Left lung (tissue), 10 donors: ENCODE data around the gene MRPL14. TPM values are rescaled to one million over a fixed set of nuclear protein-coding genes. Genes with fewer than 3 reads are reported as not detected.

Source experiments
- ATAC-seq: fragments of 200-7000 bp; cut with Tn5 transposase; one replicate; pipeline ENCODE4 v1.9.1; 2020; ENCODE audit warnings: moderate library complexity
- DNase-seq, 4 donors: peaks; one replicate each; pipeline ENCODE4 v3.0.0-alpha.2; 2013 to 2020
- H3K27ac ChIP-seq, 2 donors: fragments of 200-600 bp; sonication (generic) in 1 of 2; one replicate each; pipeline versions ENCODE4 v1.5.0 to v1.8.0; 2020 to 2021
- H3K27me3 ChIP-seq, 2 donors: fragments of 200-600 bp; sonication (generic) in 1 of 2; one replicate each; pipeline versions ENCODE4 v1.5.0 to v1.8.0; 2020 to 2021
- H3K36me3 ChIP-seq, 2 donors: fragments of 200-600 bp; sonication (generic) in 1 of 2; one replicate each; pipeline versions ENCODE4 v1.5.0 to v1.8.0; 2020 to 2021
- H3K4me1 ChIP-seq, 2 donors: fragments of 200-600 bp; one replicate each; pipeline ENCODE4 v1.8.0; 2021
- H3K4me3 ChIP-seq, 2 donors: fragments of 200-600 bp; sonication (generic) in 1 of 2; one replicate each; pipeline versions ENCODE4 v1.5.0 to v1.8.0; 2020 to 2021; ENCODE audit warnings: mild to moderate bottlenecking in 1 of 2
- H3K9me3 ChIP-seq, 2 donors: fragments of 200-600 bp; sonication (generic) in 1 of 2; one replicate each; pipeline versions ENCODE4 v1.5.0 to v1.8.0; 2020 to 2021
- CTCF ChIP-seq, 2 donors: fragments of 200-600 bp; sonication (generic) in 1 of 2; IDR thresholded peaks; one replicate each; pipeline versions ENCODE4 v1.5.0 to v1.8.0; 2021; ENCODE audit warnings: antibody characterized with exemption in 2 of 2
- intact Hi-C, 2 donors: fragments of 100-400 bp; cut with DNase I; formaldehyde crosslinking; loops; one replicate each; pipeline versions ENCODE4 v1.11.2 to v1.14.2; 2022
- polyA plus RNA-seq, 6 donors: library from polyadenylated mRNA; unstranded; fragments of 120-200 nt; gene quantifications; one replicate each; pipeline ENCODE4 v1.2.1, GENCODE V29; 2013; ENCODE audit not compliant: insufficient read length in 6 of 6
- total RNA-seq, 2 donors: library from RNA; stranded (reverse); fragmentation: NEBNext Ultra II Directional; extraction: Animal tissue kit (Norgen Biotek cat#: 25700); gene quantifications; one replicate each; pipeline ENCODE4 v1.2.1, GENCODE V29; 2021
- donor health status: DM: no; HTN: yes; CAD: no.
- donor health status: DM: no; HTN: no; CAD: no.

Gene MRPL14
- total and polyA plus RNA-seq, 8 donors: 29.8 to 100 (median 37.6) TPM

- Histone ChIP-seq H3K4me3 (no peak overlapping the region), H3K9me3 (no peaks in the 10 kb centered on the region), H3K4me1 (no peaks in the 10 kb centered on the region), H3K27me3 (no peaks in the 10 kb centered on the region), H3K36me3 (peaks cover 0 to 8% of the 10 kb centered on the region in 2 donors), H3K27ac (no peak overlapping the region)
- intact Hi-C loops: no loop called here
- DNase-seq: no peak
- TF ChIP-seq CTCF (IDR thresholded peaks at IDR 0.05): no peak
- ATAC-seq: no peak
Observed at GRCh38 chr6:44084231-44085014, 42.8 kb downstream of the MRPL14 start.

- Histone ChIP-seq H3K27me3 (peaks cover 0 to 11% of the 10 kb centered on the region in 2 donors), H3K4me1 (no peaks in the 10 kb centered on the region), H3K27ac (no peak overlapping the region), H3K36me3 (no peaks in the 10 kb centered on the region), H3K9me3 (no peaks in the 10 kb centered on the region), H3K4me3 (no peak overlapping the region)
- ATAC-seq (no peak), DNase-seq (no peak)
- TF ChIP-seq CTCF (IDR thresholded peaks at IDR 0.05): no peak
- intact Hi-C loops: no loop called here
Observed at GRCh38 chr6:44082872-44083321, 44.4 kb downstream of the MRPL14 start.

- H3K27me3 ChIP-seq: peaks cover 0 to 22% of the 10 kb centered on the region in 2 donors
- no peaks in the 10 kb centered on the region for H3K36me3 ChIP-seq
- no peak overlapping the region for H3K4me3 ChIP-seq
- intact Hi-C loops: no loop called here
- ATAC-seq: no peak
- no peak overlapping the region for H3K27ac ChIP-seq
- H3K9me3 ChIP-seq: no peaks in the 10 kb centered on the region
- H3K4me1 ChIP-seq: peaks cover 0 to 3% of the 10 kb centered on the region in 2 donors
- no peak for DNase-seq
- TF ChIP-seq CTCF (IDR thresholded peaks at IDR 0.05): no peak
Observed at GRCh38 chr6:44081753-44082152, 45.5 kb downstream of the MRPL14 start.

- peaks cover 0 to 11% of the 10 kb centered on the region in 2 donors for H3K4me1 ChIP-seq
- H3K27ac ChIP-seq: no peak overlapping the region
- H3K27me3 ChIP-seq: peaks cover 0 to 31% of the 10 kb centered on the region in 2 donors
- no peaks in the 10 kb centered on the region for H3K36me3 ChIP-seq
- intact Hi-C loops: no loop called here
- no peak for TF ChIP-seq CTCF (IDR thresholded peaks at IDR 0.05)
- no peaks in the 10 kb centered on the region for H3K9me3 ChIP-seq
- no peak for ATAC-seq
- DNase-seq: no peak
- H3K4me3 ChIP-seq: no peak overlapping the region
Observed at GRCh38 chr6:44080561-44081521, 46.4 kb downstream of the MRPL14 start.

- intact Hi-C loops: loop anchor here in 1 of 2 donors (5.0 kb wide), 2 partner anchors 357 to 412 kb away; no protein-coding TSS in a partner anchor
- no peaks in the 10 kb centered on the region for H3K36me3 ChIP-seq
- ATAC-seq: no peak
Observed at GRCh38 chr6:44079672-44080071, 47.6 kb downstream of the MRPL14 start.

More at GRCh38 chr6:44079672-44080071, 47.6 kb downstream of the MRPL14 start:
- Histone ChIP-seq H3K27ac (no peak overlapping the region), H3K4me1 (peaks cover 0 to 15% of the 10 kb centered on the region in 2 donors), H3K27me3 (peaks cover 0 to 43% of the 10 kb centered on the region in 2 donors), H3K9me3 (no peaks in the 10 kb centered on the region), H3K4me3 (no peak overlapping the region)
- DNase-seq: no peak
- no peak for TF ChIP-seq CTCF (IDR thresholded peaks at IDR 0.05)
